NCI-H187 treated with DMSO at 0.1 percent for 48 hours (cell line): ENCODE data around the gene MRPL51.
"Not testable (repeated sequence)": the region's sequence is repeated elsewhere in the genome, so short reads cannot be mapped to it uniquely, and the experiment has no call there.

Source experiments
- DNase-seq: peaks from one replicate; lab custom pipeline; 2025; lab: John Stamatoyannopoulos, UW

Gene MRPL51

DNA sequence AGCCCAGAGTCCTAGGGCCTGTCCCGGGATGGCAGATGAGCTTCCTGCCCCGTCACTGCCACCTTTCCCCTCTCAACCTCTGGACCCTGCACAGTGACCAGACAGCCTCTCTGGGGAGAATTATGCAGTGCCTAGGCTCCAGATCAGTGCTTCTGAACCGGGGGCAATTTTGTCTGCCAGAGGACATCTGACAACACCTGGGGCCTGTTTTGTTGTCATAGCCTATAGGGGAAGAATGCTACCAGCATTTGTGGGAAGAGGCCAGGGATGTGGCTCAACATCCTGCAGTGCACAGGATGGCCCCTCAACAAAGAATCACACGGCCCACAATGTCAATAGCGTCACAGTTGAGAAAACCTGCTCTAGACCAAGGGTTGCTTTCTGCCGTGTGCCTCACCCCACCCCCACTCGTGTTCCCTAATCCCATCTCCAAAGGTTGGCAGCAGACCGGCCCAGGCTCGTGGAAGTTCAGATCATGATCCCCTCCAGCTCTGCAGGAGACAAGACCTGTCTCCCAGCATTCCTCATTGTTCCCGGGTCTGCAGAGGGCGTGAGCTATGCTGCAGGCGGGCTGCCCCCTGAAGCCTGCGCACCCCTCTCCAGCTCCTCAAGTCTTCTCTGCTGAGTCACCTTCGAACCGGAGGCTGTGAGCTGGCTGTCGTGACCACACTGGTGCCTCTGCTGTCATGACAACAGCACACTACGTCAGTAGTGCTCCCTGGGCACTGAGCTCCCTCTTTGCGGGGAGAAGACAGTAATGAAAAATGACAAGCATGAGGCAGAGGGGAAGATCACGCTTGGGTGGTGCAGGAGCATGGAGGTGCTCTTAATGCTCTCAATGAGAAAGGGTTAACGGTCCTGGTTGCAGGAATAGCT lies 39.2 kb upstream of the MRPL51 start:
- DNase-seq: no peak

DNA sequence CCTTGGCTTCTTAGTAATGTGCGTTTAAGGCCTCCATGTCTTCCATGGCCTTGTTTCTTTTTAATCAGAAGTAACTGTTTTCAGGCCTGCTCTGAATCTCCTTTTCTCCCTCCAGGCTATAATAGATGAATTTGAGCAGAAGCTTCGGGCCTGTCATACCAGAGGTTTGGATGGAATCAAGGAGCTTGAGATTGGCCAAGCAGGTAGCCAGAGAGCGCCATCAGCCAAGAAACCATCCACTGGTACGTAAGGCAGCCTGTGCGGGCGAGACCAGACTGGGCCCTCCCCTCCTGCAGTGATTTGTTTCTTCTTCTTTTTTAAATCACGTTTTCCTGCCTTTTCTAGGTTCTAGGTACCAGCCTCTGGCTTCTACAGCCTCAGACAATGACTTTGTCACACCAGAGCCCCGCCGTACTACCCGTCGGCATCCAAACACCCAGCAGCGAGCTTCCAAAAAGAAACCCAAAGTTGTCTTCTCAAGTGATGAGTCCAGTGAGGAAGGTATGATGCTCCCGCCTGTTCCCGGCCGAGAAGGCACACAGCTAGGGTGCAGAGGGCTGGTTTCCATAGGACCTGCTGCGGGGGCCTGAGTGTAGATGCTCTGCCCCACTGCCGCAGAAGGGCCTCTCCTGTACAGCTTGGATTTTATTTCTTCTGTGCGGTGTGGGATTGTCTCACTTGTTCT lies 37.7 kb upstream of the MRPL51 start:
- DNase-seq: no peak

DNA sequence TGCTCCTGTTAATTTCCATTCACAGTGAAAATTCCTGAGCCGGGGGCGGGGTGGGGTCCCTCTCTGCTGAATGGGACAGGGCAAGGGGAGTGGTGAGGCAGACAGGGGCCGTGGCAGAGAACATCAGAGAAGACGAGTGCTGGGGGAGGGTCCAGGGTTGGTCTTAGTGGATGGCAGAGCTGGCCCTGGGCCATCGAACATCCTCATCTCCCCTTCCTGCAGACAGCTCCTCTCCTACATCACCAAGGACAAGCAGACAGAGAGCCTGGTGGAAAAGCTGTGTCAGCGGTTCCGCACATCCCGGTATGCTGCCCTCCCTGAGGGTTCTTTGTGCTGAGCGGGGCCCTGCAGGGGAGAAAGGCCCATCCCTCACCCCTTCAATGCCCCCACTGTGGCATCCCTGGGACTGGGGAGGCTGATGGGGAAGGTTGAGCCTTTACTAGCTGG lies 36.3 kb upstream of the MRPL51 start:
- DNase-seq: no peak

DNA sequence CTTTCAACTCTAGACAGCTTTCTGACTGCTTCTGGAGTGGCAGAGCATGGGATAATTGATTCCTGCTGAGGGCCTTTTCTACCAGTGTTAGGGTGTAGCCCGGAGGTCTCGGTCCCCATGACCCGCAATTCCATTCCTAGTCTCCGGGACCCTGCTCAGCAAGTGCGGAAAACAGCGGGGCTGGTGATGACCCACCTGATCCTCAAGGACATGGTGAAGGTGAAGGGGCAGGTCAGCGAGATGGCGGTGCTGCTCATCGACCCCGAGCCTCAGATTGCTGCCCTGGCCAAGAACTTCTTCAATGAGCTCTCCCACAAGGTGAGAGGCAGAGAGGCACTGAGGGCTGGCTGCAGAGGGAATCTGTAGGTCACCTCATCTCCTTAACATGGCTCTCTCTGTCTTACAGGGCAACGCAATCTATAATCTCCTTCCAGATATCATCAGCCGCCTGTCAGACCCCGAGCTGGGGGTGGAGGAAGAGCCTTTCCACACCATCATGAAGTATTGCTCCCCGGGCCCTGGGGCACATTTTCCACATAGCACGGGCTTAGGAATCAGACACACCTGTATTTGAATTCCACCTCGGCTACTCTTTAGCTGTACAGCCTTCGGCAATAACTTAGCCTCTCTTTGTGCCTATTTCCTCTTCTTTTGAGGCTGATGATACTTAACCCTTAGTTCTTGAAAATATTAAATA lies 35.6 kb upstream of the MRPL51 start:
- DNase-seq: no peak

DNA sequence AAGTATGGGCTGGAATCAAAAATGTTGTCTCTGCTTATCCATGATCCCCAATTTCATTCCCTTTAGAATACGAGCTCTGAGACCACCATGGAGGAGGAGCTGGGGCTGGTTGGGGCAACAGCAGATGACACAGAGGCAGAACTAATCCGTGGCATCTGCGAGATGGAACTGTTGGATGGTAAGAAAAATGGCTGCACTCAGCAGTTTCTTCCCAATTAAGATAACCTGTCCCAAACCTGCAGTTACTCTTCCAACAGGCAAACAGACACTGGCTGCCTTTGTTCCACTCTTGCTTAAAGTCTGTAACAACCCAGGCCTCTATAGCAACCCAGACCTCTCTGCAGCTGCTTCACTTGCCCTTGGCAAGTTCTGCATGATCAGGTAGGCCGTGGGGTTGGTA lies 34.6 kb upstream of the MRPL51 start:
- DNase-seq: no peak

DNA sequence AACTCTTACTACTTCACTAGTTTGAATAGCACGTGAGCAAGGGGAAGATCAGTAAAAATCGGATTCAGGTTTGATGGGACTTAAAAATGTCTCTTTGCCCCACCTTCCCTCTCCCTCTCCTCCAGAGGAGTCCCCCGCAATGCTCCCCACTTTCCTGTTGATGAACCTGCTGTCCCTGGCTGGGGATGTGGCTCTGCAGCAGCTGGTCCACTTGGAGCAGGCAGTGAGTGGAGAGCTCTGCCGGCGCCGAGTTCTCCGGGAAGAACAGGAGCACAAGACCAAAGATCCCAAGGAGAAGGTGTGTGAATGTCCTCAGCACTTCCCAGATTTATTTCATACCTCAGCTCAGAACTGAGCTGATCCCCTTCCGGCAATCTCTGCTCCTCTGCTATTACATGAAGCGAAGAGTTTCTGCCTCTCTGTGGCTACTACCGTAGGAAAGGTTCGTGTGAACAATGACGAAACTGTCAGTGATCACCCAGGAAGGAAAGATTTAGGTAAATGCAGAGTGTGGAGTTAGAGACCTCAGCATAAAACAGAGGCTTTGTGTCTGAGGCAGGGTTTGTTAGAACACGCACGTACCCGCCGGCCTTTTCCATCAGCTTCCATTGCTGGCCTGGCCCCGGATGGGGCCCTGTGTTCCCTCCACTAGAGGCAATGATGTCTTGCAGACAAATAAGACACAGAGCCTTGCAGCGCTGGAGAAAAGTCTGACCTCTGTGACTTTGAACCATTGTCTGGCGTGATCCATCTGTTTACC lies 33.9 kb upstream of the MRPL51 start:
- DNase-seq: no peak

DNA sequence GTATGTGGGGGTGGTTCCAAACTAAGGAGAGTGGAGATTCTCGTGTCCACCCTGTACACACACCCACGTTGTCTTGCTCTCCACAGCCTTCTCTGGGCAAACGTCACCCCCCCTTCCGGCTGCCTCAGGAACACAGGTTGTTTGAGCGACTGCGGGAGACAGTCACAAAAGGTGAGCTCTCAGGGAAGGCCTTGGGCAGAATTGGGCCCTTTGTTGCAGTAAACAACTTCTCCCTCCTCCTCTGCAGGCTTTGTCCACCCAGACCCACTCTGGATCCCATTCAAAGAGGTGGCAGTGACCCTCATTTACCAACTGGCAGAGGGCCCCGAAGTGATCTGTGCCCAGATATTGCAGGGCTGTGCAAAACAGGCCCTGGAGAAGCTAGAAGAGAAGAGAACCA lies 33.1 kb upstream of the MRPL51 start:
- no peak for DNase-seq

DNA sequence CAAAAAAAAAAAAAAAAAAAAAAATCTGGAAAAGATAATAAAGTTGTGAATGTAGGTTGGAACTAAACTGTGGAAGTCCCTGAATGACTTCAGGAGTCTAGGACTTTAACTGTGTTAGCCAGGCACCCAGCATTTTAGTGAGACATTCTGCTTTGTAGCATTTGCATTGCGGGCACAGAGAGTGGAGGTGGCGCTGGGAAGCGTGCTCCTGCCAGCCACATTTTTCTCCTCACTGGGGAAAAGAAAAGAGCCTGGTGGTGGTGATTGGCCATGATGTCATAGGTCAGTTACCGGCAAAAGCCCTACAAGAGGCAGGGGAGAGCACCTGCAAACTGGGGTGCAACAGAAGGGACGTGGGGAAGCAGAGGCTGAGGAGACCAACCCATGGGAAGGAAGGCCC lies 31.6 kb upstream of the MRPL51 start:
- no peak for DNase-seq

DNA sequence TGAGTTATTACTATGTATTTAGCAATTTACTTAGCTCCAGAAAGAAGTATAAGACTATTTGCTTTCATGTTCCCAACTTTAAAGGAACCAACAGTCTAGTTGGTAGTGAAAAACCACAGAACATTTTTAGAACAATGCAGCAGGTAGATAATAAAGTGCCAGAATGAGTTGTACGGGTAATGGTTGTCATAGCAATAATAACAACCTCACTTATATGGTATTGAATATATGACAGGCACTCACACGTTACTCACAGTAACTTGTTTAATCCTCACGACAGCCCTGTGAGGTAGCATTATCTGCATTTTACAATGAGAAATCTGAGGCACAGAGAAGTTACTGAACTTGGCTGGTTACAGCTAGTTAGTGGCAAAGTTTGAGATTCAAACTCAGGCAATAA lies 30.6 kb upstream of the MRPL51 start:
- DNase-seq: no peak

DNA sequence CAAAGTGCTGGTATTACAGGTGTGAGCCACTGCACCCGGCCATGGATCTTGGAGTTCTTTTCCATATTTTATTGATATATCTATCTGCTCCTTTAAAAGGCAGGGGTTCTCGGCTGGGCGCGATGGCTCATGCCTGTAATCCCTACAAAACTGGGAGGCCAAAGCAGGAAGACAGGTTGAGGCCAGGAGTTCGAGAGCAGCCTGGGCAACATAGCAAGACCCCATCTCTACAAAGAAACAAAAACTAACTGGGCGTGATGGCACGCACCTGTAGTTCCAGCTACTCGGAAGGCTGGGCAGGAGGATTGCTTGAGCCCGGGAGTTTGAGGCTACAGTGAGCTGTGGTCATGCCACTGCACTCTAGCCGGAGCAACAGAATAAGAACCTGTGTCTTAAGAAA lies 29.1 kb upstream of the MRPL51 start:
- DNase-seq: no peak

DNA sequence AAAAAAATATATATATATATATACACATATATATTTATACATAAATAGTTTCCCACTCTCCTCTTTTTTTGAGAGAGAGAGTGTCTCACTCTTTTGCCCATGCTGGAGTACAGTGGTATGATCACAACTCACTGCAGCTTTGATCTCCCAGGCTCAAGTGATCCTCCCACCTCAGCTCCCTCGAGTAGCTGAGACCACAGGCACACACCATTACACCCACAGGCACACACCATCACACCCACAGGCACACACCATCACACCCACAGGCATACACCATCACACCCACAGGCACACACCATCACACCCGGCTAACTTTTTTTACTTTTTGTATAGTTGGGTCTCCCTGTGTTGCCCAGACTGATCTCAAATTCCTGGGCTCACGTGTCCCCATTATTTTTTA lies 27.1 kb upstream of the MRPL51 start:
- DNase-seq: no peak

DNA sequence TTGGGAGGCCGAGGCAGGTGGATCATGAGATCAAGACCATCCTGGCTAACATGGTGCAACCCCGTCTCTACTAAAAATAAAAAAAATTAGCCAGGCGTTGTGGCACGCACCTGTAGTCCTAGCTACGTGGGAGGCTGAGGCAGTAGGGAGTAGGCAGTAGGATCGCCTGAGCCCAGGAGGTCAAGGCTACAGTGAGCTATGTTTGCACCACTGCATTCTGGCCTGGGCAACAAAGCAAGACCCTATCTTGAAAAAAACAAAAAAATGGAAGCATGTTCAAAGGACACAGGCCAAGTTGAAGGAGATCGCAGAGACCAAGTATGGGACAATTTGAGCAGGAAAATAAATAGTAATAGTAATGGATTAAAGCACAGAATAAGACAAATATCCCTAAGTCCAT lies 15.0 kb upstream of the MRPL51 start:
- DNase-seq: no peak

DNA sequence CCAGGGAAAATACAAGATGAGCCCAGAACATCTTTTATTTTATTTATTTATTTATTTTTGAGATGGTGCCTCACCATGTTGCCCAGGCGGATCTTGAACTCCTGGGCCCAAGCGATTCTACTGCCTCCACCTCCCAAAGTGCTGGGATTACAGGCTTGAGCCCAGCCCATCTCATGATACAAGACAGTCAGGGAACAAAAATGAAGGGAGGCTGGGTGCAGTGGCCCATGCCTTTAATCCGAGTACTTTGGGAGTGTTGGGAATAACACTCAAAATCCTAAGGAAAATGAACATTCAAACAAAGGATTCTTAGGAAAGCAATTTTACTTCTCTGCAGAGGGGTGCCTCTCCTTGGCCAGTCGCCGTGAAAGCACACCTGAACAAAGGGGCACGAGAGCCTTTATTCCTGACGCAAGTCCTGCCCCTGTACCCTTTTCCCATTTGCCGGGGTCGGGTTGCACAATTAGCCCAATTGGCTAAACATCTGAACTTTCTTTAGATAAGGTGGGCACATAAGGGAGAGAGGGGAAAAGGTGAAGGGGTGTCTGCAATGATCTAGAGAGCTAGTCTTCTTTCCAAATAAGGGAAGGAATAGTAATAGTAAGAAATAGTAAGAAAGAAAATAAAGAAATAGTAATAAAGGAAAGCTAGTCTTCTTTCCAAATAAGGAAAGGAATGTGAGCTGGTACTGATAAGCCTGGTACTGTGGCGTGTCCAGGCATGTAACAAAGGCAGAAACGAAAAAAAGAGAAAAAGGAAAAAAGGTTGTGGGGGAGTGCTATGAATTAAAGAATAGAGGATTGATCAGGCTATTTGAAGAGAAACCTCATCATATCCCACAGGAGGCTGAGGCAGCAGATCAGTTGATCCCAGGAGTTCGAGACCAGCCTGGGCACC lies 14.3 kb upstream of the MRPL51 start:
- no peak for DNase-seq

DNA sequence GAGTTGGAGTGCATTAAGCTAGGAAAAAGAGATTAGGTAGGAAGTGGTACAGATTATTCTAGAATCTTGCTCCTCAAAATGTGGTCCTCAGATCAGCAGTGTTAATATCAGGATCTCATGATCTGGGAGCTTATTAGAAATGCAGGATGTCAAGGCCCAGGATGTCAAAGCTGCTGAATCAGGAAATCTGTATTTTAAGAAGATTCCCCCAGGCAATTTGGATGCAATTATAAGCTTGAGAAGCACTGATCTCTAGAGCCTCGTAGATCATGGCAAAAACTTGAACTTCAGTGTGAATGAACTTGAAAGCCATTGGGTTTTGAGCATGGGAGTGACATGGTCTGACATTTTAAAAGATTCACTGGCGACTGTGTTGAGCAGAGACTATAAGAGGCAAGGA lies 7.4 kb upstream of the MRPL51 start:
- no peak for DNase-seq

DNA sequence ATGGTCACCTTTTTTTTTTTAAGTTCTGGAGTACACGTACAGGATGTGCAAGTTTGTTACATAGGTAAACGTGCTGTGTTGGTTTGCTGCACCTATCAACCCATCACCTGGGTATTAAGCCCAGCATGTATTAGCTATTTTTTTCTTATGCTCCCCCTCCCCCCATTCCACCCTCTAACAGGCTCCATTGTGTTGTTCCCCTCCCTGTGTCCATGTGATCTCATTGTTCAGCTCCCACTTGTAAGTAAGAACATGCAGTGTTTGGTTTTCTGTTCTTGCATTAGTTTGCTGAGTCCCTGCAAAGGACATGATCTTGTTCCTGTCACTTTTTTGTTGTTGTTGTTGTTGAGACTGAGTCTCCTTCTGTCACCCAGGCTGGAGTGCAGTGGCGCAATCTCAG lies 4.2 kb upstream of the MRPL51 start:
- not testable (repeated sequence) for DNase-seq

DNA sequence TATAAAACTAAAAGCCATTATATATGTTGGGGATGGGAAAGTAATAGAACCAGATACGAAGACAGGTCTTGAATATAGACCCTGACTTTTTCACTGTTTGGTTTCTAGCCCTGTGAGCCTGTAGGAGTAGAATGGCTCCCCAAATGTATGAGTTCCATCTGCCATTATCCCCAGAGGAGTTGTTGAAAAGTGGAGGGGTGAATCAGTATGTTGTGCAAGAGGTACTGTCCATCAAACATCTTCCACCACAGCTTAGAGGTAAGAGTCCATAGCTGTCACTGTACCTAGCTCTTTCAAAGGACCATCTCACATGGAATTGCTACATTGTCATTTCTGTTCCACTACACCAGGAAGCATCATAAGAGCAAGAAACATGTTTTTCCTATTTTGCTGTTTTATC lies 1.9 kb upstream of the MRPL51 start:
- DNase-seq: no peak

DNA sequence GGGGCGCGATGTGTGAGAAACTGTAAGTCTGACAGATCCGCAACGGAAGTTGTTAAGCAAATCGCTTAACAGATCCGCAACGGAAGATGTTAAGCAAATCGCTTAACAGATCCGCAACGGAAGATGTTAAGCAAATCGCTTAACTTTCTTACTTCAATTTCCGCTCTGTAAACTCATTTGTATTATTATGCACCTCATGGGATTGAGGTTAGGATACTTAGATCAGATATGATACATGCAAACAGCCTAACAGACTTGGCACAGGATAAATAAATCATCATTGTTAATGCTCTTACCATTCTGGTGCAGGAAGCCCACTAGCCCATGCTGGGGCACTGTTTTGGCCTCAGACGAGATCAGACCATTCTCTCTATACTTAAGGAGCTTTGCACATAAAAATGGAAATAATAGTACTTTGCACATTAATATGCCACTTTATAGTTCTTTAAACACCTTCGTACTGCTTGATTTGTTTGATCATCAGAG lies 1.2 kb upstream of the MRPL51 start:
- no peak for DNase-seq

DNA sequence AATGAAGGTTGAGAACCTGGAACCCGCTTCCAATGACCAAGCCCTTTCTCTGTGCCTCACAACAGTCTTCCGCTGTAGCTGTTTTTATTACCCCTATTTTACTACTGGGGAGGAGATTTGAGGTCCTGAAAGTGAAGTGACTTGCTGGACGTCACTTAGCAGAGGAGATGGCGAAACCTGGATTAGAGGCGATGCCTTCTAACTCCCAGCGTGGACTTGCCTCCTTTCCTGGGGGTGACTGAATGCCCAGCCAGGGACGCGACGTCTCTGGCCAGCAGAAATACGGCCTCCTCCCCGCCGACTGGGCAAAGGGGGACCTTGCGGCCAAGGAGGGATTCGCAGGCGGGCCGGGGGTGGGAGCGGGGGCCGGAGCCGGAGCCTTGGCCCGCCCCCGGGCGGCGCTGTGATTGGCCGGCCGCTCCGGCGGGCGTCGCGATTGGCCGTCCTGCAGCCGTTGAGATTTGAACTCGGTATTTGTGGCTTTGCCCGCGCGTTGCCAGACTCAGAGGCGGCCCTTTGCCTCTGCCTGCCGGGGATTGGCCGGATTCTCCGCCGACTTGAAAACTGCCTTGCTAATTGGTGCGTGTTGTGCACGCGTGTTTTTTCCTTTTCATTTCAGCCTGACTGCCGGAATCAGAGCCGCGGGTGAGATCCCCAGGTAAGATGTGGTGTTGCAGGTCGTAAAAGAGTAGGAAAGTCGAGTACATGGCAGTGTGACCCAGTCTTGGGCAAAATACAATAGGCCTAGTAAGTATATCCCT lies 615 bp upstream of the MRPL51 start, which contains the start of gene NCAPD2:
Gene NCAPD2 (plus strand): TSS at position 606 of the 761 bp plus-strand sequence. CDS start 997 bp downstream, outside the sequence.
- peak; percentile 59 for DNase-seq

DNA sequence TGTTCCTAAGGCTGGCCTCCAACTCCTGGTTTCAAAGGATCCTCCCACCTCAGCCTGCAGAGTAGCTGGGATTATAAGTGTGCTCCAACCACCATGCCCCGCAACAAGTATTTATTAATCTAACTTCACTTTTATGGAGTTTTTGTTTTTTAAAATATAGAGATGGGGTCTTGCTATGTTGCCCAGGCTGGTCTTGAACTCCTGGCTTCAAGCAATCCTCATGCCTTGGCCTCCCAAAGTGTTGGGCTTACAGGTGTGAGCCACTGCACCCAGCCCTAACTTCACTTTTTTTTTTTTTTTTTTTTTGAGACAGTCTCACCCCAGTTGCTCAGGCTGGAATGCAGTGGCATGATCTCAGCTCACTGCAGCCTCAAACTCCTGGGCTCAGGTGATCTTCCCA lies 2.4 kb downstream of the MRPL51 start:
- DNase-seq: not testable (repeated sequence)

DNA sequence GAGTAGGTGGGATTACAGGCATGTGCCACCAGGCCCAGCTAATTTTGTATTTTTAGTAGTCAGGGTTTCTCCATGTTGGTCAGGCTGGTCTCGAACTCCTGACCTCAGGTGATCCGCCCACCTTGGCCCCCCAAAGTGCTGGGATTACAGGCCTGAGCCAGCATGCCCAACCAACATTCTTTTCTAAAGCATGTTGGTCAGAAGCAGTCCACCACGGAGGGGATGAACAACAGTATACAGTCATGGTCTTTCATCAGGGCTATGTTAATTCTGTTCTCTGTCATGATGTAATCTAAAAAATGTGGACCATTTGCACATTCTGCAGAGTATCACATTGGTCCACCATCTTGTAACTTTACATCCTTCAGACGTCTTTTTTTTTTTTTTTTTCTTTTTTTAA lies 3.6 kb downstream of the MRPL51 start:
- DNase-seq: no peak
